ENCODE results near the gene TIPARP. TPM values are rescaled to one million over a fixed set of nuclear protein-coding genes. Genes with fewer than 3 reads are reported as not detected.

TIPARP gene
- total RNA-seq, 1 experiment from 2014 or later = 22.1 TPM

- TF ChIP-seq REST (IDR thresholded peaks at IDR 0.05; ENCODE audit: insufficient read depth in 1 of 2, low read depth in 2 of 2, low read length in 1 of 2) = no peak
- CTCF ChIA-PET = no interaction called here
- Histone ChIP-seq H3K4me1 (ENCODE audit: control insufficient read depth, insufficient read depth, low read length) (no peaks in the 10 kb centered on the region), H3K9me3 (ENCODE audit: control insufficient read depth, insufficient read depth, low read depth, low read length) (no peaks in the 10 kb centered on the region), H3K4me3 (ENCODE audit: low read depth in 2 of 2, low read length in 2 of 2) (no peak overlapping the region), H3K27ac (ENCODE audit: low read length) (no peak overlapping the region), H3K36me3 (ENCODE audit: control insufficient read depth, insufficient read depth, low read length) (no peaks in the 10 kb centered on the region), H3K27me3 (ENCODE audit: control insufficient read depth, insufficient read depth, low read length) (peaks cover 5% of the 10 kb centered on the region; the same call in 1 of the 2 replicates)
- in situ Hi-C loops (cut with HindIII; ENCODE audit: low pct_unique_long_range_greater_than_20kb, low sequenced_read_pairs) (no loop called here), intact Hi-C loops (cut with micrococcal nuclease; ENCODE audit: unreplicated experiment) (no loop called here)
- no TSS peak for BruUV-seq (replicated peaks)
- ATAC-seq (no peak), DNase-seq (ENCODE audit: low read depth, low spot score) (no peak)
- POLR2A ChIA-PET = no interaction called here
These were observed 27.4 kb upstream of the TIPARP start for GRCh38 chr3:156646958-156647357.

DNA sequence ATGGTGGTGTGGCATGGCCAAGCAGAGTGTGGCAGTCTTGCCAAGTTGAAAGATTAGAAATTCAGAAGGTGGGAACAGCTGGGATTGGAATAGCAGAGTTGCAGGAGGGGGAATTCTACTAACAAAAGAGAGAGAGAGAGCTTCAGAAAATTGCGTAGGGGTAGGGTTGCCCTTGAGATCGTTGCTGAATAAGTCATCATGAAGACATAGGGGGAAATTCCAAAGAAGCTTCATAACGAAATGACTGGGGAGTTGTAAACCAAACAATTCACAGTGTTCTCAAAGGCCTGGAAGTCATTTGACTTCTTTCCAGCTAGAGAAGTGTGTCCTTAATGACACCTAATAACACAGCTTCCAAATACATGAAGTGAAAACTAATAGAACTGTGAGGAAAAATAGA lies 26.3 kb upstream of the TIPARP start:
- TF ChIP-seq TCF7L2 (IDR thresholded peaks at IDR 0.05; ENCODE audit: low read depth, low read length) (no peak), CTCF (IDR thresholded peaks at IDR 0.05) (no peak), POLR2AphosphoS5 (IDR thresholded peaks at IDR 0.05; ENCODE audit: low read depth, low read length) (no peak), SIN3A (IDR thresholded peaks at IDR 0.05; ENCODE audit: borderline replicate concordance, insufficient read depth, low read depth, low read length) (no peak), REST (IDR thresholded peaks at IDR 0.05; ENCODE audit: insufficient read depth in 1 of 2, low read depth in 2 of 2, low read length in 1 of 2) (no peak)
- in situ Hi-C loops (cut with HindIII; ENCODE audit: low pct_unique_long_range_greater_than_20kb, low sequenced_read_pairs) = no loop called here
- intact Hi-C loops (cut with micrococcal nuclease; ENCODE audit: unreplicated experiment) = no loop called here
- H3K9me3 ChIP-seq (ENCODE audit: control insufficient read depth, insufficient read depth, low read depth, low read length) = no peaks in the 10 kb centered on the region
- no peaks in the 10 kb centered on the region for H3K4me1 ChIP-seq (ENCODE audit: control insufficient read depth, insufficient read depth, low read length)
- no TSS peak for BruUV-seq (replicated peaks)
- no peaks in the 10 kb centered on the region for H3K36me3 ChIP-seq (ENCODE audit: control insufficient read depth, insufficient read depth, low read length)
- H3K4me3 ChIP-seq (ENCODE audit: low read depth in 2 of 2, low read length in 2 of 2) = no peak overlapping the region
- ChIA-PET CTCF (no interaction called here), POLR2A (no interaction called here)
- DNase-seq (ENCODE audit: low read depth, low spot score) = no peak
- no peak for ATAC-seq
- no peak overlapping the region for H3K27ac ChIP-seq (ENCODE audit: low read length)
- H3K27me3 ChIP-seq (ENCODE audit: control insufficient read depth, insufficient read depth, low read length) = peaks cover 5% of the 10 kb centered on the region; the same call in 1 of the 2 replicates
